ENCODE results near the gene GALNS.
"Not testable (repeated sequence)": the region's sequence is repeated elsewhere in the genome, so short reads cannot be mapped to it uniquely, and the experiment has no call there.

Gene GALNS

GRCh38 chr16:88799569-88800276, 57.0 kb downstream of the GALNS start:
- DNase-seq: no peak

- no peak for DNase-seq
These were observed 57.8 kb downstream of the GALNS start for GRCh38 chr16:88798772-88799455.

- no peak for DNase-seq
These were observed 58.7 kb downstream of the GALNS start for GRCh38 chr16:88798073-88798472.

GRCh38 chr16:88796278-88796677, 60.5 kb downstream of the GALNS start:
- DNase-seq: no peak

- DNase-seq: no peak
These were observed 63.3 kb downstream of the GALNS start for GRCh38 chr16:88793251-88793954.

- no peak for DNase-seq
These were observed 64.0 kb downstream of the GALNS start for GRCh38 chr16:88792668-88793250.

- DNase-seq: no peak
These were observed 64.6 kb downstream of the GALNS start for GRCh38 chr16:88792078-88792550.

- DNase-seq: peak; percentile 41 to 82 (median 53)
These were observed 66.2 kb downstream of the GALNS start for GRCh38 chr16:88790312-88791211.

- no peak for DNase-seq
These were observed 67.2 kb downstream of the GALNS start for GRCh38 chr16:88789594-88789993.

GRCh38 chr16:88788749-88789148, 68.0 kb downstream of the GALNS start:
- not testable (repeated sequence) for DNase-seq

GRCh38 chr16:88787579-88788314, 69.0 kb downstream of the GALNS start:
- no peak for DNase-seq

- DNase-seq: peak; percentile 70 to 82 (median 80)
These were observed 71.4 kb downstream of the GALNS start, which contains the start of gene PIEZO1 for GRCh38 chr16:88785106-88785924. PIEZO1 (minus strand) TSS chr16:88785220; CDS start chr16:88784964, 256 bp downstream.

GRCh38 chr16:88784856-88785105, 72.0 kb downstream of the GALNS start:
- no peak for DNase-seq

GRCh38 chr16:88784074-88784855, 72.5 kb downstream of the GALNS start:
- DNase-seq: peak in 2 of 5 donors; percentile 22 to 49

GRCh38 chr16:88783391-88784073, 73.2 kb downstream of the GALNS start:
- DNase-seq: no peak

- peak in 3 of 5 donors; percentile 21 to 70 (median 41) for DNase-seq
These were observed 74.0 kb downstream of the GALNS start for GRCh38 chr16:88782454-88783390.

- peak; percentile 42 to 78 (median 61) for DNase-seq
These were observed 75.3 kb downstream of the GALNS start for GRCh38 chr16:88781140-88782077.
